ENCODE results near the gene STK11. TPM values are rescaled to one million over a fixed set of nuclear protein-coding genes. Genes with fewer than 3 reads are reported as not detected.

Gene STK11
- total RNA-seq, 4 donors from 2014 or later = 62.5 to 76.9 (median 66.4) TPM

DNA sequence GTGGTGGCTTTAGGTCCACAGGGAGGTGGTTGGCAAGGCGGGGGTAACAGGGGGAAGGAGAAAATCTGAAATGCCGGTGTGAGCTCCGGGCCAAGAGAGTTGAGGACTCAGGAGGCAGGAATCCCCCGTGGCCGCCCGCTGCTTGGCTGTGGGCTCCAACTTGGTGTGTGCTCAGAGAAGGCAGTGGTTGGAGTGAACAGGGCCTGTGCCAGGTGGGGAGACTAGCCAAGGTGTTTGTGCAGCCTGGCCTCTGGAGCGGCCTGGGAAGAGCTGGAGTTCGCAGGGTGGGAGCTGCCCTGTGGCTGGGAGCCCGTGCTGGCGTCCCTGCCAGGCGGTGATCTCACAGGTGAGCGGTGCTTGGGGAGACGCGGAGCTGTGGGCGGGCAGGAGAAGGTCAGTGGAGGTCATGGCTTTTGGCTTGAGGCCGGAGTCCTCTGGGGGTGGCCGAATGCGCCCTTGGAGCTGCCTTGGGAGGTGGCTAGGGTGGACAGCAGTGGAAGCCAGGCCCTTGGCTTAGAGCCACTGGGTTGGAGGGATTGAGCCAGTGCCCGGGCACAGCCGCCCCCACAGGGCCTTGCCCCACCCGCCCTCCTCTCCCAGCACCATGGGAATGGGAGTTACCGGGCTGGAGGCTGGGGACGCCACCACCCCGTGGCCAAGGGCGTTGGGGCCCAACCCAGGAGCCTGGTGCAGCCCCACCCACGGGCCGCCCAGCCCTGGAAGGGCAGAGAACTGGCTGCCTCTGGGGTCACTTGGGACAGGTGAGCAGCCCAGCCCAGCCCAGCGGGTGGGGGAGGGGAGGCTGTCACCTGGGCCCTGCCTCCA is 56.4 kb downstream of the STK11 start:
- TF ChIP-seq POLR2AphosphoS5 (IDR thresholded peaks at IDR 0.05) (peak in 1 of 3 donors; percentile 25), POLR2A (IDR thresholded peaks at IDR 0.05) (no peak)
- 18% methylated on average over 15 of the region's 28 CpGs for WGBS
- Histone ChIP-seq H3K36me3 (peaks cover 12% of the 10 kb centered on the region), H3K4me3 (peak overlapping the region; percentile 59), H3K27me3 (no peaks in the 10 kb centered on the region), H3K4me1 (peaks cover 94% of the 10 kb centered on the region), H3K27ac (peak overlapping the region; percentile 92), H3K9me3 (no peaks in the 10 kb centered on the region)
- peak in 1 of 2 donors; percentile 88 for DNase-seq (ENCODE audit: low spot score in 2 of 2)

DNA sequence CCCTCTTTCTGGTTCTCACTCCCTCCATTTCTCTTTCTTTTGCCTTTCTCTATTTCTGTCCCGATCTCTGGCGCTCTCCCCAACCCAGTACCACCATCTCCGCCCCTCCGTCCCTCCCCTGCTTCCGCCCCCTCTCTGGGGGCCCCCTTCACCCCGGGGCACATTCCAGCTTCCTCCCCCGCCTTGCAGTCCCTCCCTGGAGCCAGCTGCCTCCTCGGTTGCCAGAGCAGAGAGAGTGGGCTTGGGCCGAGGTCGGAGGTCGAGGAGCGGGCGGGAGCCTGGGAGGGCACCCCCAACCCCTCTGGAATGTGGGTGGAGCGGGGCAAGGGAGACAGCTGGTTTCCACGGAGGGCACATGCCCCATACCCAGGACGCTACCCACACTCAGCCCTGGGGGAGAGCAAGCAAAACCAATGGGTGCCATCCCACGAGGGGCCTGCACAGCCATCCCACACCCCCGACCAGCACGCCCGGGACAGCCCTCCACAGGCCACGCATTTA is 57.1 kb downstream of the STK11 start:
- H3K4me3 ChIP-seq = peak overlapping the region; percentile 59
- no peaks in the 10 kb centered on the region for H3K27me3 ChIP-seq
- H3K36me3 ChIP-seq = peaks cover 6% of the 10 kb centered on the region
- no peaks in the 10 kb centered on the region for H3K9me3 ChIP-seq
- no peak for TF ChIP-seq EP300 (IDR thresholded peaks at IDR 0.05)
- no peak for TF ChIP-seq POLR2A (IDR thresholded peaks at IDR 0.05)
- TF ChIP-seq, protein P1, sequence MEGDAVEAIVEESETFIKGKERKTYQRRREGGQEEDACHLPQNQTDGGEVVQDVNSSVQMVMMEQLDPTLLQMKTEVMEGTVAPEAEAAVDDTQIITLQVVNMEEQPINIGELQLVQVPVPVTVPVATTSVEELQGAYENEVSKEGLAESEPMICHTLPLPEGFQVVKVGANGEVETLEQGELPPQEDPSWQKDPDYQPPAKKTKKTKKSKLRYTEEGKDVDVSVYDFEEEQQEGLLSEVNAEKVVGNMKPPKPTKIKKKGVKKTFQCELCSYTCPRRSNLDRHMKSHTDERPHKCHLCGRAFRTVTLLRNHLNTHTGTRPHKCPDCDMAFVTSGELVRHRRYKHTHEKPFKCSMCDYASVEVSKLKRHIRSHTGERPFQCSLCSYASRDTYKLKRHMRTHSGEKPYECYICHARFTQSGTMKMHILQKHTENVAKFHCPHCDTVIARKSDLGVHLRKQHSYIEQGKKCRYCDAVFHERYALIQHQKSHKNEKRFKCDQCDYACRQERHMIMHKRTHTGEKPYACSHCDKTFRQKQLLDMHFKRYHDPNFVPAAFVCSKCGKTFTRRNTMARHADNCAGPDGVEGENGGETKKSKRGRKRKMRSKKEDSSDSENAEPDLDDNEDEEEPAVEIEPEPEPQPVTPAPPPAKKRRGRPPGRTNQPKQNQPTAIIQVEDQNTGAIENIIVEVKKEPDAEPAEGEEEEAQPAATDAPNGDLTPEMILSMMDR (IDR thresholded peaks at IDR 0.05) = no peak
- TF ChIP-seq POLR2AphosphoS5 (IDR thresholded peaks at IDR 0.05) = no peak
- DNase-seq (ENCODE audit: low spot score in 2 of 2) = no peak
- WGBS = 26% methylated on average over 13 of the region's 21 CpGs
- H3K27ac ChIP-seq = peak overlapping the region; percentile 92
- peaks cover 94% of the 10 kb centered on the region for H3K4me1 ChIP-seq

GRCh38 chr19:1263188-1263587 is 57.6 kb downstream of the STK11 start:
- no peaks in the 10 kb centered on the region for H3K27me3 ChIP-seq
- peak overlapping the region; percentile 92 for H3K27ac ChIP-seq
- peaks cover under 1% of the 10 kb centered on the region for H3K36me3 ChIP-seq
- H3K4me3 ChIP-seq = no peak overlapping the region
- DNase-seq (ENCODE audit: low spot score in 2 of 2) = no peak
- no peak for TF ChIP-seq POLR2A (IDR thresholded peaks at IDR 0.05)
- no peak for TF ChIP-seq POLR2AphosphoS5 (IDR thresholded peaks at IDR 0.05)
- TF ChIP-seq EP300 (IDR thresholded peaks at IDR 0.05) = no peak
- TF ChIP-seq, protein P1 (IDR thresholded peaks at IDR 0.05) = no peak
- H3K9me3 ChIP-seq = no peaks in the 10 kb centered on the region
- WGBS = 52% methylated on average over 4 of the region's 5 CpGs
- peaks cover 94% of the 10 kb centered on the region for H3K4me1 ChIP-seq

- H3K4me3 ChIP-seq = peak overlapping the region; percentile 56
- DNase-seq (ENCODE audit: low spot score in 2 of 2) = peak in 1 of 2 donors; percentile 90
- peak overlapping the region; percentile 92 for H3K27ac ChIP-seq
- TF ChIP-seq POLR2A (IDR thresholded peaks at IDR 0.05) (no peak), EP300 (IDR thresholded peaks at IDR 0.05) (no peak), POLR2AphosphoS5 (IDR thresholded peaks at IDR 0.05) (peak; percentile 30 to 74 (median 45))
- TF ChIP-seq, protein P1 (IDR thresholded peaks at IDR 0.05) = no peak
- H3K27me3 ChIP-seq = no peaks in the 10 kb centered on the region
- H3K4me1 ChIP-seq = peaks cover 88% of the 10 kb centered on the region
- no peaks in the 10 kb centered on the region for H3K9me3 ChIP-seq
- H3K36me3 ChIP-seq = no peaks in the 10 kb centered on the region
- WGBS = no CpG with 5 or more reads among the region's 26 CpGs
These were observed 59.4 kb downstream of the STK11 start for GRCh38 chr19:1264801-1265614.

DNA sequence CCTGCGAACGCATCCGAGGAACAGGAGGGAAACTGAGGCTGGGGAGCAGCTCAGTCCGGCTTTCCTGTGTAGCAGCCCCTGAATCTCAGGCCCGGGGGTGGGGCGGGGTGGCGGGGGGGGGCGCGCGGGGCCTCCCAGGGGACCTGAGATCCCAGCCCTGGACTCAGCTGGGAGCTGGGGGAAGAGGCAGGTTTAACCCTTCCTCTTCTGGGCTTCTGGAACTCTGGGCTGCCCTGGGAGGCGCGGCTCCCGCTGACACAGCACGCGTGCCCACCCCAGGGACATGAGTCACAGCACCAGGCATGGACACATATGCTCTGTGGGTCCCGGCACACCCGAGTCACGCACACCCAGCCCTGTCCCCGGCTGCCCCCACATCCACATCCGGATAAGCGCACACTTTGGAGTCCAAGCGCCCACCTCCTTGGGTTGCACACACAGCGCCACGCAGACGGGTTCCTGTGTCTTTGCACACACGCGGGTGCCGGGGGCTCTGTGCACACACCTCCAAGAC is 60.1 kb downstream of the STK11 start:
- DNase-seq (ENCODE audit: low spot score in 2 of 2) = peak; percentile 95

More for the DNA sequence above, 60.1 kb downstream of the STK11 start:
- H3K9me3 ChIP-seq = no peaks in the 10 kb centered on the region
- TF ChIP-seq POLR2A (IDR thresholded peaks at IDR 0.05) = no peak
- TF ChIP-seq POLR2AphosphoS5 (IDR thresholded peaks at IDR 0.05) = no peak
- TF ChIP-seq EP300 (IDR thresholded peaks at IDR 0.05) = no peak
- TF ChIP-seq, protein P1 (IDR thresholded peaks at IDR 0.05) = no peak
- H3K4me1 ChIP-seq = peaks cover 88% of the 10 kb centered on the region
- H3K27me3 ChIP-seq = no peaks in the 10 kb centered on the region
- no CpG with 5 or more reads among the region's 28 CpGs for WGBS
- peak overlapping the region; percentile 56 for H3K4me3 ChIP-seq
- H3K27ac ChIP-seq = peak overlapping the region; percentile 92
- no peaks in the 10 kb centered on the region for H3K36me3 ChIP-seq

Data from suprapubic skin (tissue), 4 donors.